HTERT RPE-1 (cell line): Measurements from ENCODE around the gene TOMM40L.

ENCODE experiments used
- in situ Hi-C: fragments of 300-500 bp; cut with MboI; formaldehyde crosslinking; loops from 4 replicates; pipeline ENCODE4 v1.14.3; 2020; ENCODE audit warnings: low sequenced_read_pairs

TOMM40L gene

GRCh38 chr1:161225534-161226319, at the start of gene TOMM40L:
Gene TOMM40L (plus strand): TSS chr1:161226060. CDS start chr1:161226490, 430 bp downstream.
- in situ Hi-C loops, result no loop called here

DNA sequence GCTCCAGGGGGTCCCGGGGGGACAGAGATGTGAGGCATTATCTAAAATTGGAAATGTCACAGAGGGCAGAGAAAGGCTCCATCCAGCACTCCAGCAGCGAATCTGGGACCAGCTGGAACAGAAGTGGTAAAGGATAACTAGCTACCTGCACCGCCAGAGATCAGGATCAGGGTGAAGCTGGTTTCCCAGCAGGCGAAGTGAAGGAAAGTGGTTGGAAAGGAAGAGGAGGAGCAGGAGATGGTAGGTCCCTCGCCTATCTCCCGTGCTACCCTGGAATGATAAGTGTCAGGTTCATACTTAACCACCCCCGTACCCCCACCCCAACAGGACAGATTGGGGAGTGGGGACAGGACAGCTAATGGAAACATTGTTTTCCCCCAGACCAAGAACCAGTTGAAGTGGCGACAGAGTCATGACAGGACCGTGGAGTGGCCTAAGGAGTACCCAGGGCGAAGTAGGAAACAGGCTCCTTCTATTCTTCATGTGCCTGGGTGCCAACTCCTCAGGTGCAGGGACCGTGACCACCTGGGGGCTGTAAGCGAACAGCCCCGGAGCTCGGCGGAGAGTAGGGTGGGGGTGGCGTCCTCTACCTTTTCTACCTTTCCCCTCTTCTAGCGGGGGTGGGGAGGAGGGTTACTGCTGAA, 49.3 kb upstream of the TOMM40L start:
- in situ Hi-C loops, result no loop called here

- in situ Hi-C loops, result no loop called here
Measured at GRCh38 chr1:161177112-161177935, 48.5 kb upstream of the TOMM40L start, which contains the start of gene B4GALT3. Gene B4GALT3 (minus strand): TSS chr1:161177507. CDS start chr1:161176060, 1,447 bp downstream.

- in situ Hi-C loops, result no loop called here
Measured at GRCh38 chr1:161177936-161178244, 48.0 kb upstream of the TOMM40L start.

GRCh38 chr1:161179698-161180097, 46.2 kb upstream of the TOMM40L start:
- in situ Hi-C loops, result no loop called here

DNA sequence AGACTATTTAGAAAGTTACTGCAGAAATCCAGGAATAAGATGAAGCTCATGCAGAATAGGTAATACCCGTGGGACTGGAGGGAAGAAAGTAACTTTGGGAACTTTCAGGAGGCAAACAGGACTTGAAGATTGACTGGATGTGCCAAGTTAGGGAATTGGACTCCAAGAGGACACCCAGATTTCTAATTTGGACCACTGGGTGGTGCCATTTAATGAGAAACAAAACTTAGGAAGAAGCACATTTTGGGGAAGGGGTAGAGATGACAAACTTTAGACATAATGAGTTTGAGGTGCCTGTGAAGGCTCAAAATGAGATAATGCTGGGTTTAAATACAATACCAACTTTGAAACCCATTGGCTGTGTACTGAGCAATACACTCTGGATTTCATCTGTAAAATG, 45.2 kb upstream of the TOMM40L start:
- in situ Hi-C loops, result no loop called here

DNA sequence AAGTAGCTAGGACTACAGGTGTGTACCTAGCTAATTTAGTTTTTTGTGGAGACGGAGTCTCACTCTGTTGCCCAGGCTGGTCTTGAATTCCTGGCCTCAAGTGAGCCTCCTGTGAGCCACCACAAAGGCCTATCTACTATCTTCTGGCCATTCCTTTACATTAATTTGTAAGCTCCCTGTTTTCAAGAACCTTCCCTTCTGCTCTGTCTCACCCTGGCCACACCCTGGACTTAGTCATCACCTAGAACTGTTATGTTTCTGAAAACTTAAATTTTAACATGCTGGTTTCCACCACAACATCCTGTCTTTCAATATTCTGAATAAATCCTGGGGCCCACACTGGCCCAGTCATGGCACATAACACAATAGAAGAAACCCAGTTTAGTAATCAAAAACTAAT, 43.6 kb upstream of the TOMM40L start:
- in situ Hi-C loops, result no loop called here

DNA sequence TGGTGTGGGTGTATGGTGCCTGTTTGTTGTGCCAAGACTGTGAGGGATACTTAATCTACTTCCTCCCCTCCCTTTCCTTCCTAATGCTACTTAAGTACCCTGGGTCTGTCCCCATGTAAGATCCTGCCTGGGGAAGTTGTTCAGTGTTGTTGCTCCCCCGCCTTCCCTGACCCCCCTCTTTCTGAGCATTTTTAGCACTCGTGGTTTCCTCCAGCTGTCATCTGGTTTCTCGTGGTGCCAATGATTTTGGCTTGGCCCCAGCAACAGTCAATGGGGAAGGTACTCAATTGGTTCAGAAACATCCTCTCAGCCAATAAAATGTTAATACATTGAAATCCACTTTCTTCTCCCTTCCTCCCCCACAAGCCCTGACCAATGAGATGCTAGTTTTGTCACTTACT, 40.6 kb upstream of the TOMM40L start:
- in situ Hi-C loops, result no loop called here

DNA sequence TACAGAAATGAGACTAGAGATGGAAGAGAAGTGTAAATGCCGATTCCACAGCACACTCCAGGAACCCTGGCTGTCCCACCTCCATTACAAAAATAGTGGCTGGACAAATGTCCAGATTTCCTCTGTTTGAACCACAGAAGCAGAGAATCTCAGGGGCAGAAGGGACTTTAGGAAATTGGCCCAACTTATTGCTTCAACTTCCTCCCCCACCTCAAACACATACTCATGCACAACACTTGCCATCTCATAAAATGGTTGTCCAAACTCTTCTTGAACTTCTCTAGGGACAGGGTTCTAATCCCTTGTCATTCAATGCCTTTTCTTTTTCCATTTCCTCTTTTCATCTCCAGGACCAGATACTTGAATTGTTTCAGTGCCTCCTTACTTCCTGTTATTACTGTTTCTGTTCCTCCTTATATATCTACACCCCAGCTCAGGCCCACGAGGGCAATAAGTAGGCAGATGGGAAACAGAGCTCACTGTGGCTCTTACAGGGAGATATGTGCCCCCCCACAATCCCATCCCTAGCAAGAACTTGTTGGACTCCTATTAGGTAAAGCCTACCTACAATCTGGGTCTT, 40.0 kb upstream of the TOMM40L start:
- in situ Hi-C loops, result no loop called here

GRCh38 chr1:161187311-161187710, 38.5 kb upstream of the TOMM40L start:
- in situ Hi-C loops, result no loop called here

- in situ Hi-C loops, result no loop called here
Measured at GRCh38 chr1:161188381-161188780, 37.5 kb upstream of the TOMM40L start.

DNA sequence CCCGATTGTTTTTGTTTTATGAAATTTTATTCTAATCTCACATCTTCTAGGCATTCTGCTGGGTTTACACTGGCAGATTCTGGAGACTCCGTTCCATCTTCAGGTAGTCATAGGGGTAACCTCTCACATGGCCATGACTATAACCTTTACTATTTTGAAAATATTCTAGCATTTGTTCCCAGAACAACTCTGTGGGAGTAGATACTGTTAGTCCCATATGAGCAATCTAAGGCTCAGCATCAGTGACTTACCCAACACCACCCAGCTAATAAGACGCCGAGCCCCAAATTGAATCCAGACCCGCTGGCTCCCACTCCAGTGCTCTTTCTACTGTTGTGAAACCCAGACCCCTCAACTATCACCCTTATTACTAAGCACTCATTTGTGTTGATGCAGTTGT, 36.8 kb upstream of the TOMM40L start:
- in situ Hi-C loops, result no loop called here

DNA sequence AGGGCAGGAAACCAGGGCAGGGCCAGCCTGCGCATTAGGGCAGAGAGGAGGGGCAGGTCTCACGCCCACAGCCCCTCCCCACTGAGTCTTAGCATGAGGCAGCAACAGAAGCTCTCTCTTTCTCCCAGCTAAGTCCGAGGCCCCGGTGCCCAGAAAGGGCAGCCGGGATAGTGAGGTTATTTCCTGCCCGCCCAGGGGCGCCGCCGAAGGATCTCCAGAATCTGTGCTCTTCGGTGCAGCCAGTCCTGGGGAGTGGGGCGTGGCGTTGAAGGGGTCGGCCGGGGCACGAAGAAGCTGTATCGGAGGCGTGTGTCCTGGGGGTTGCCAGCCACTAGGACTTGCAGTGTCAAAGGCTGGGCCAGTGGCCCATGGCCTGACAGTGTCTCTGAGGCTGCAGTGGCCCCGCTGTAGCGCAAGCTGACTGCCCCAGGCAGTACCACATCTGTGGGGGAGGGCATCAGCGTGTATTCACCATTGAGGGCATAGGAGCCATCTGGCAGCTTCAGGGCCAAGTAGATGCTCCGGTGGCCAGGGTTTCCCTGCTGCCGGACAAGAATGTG, 34.8 kb upstream of the TOMM40L start:
- in situ Hi-C loops, result no loop called here

DNA sequence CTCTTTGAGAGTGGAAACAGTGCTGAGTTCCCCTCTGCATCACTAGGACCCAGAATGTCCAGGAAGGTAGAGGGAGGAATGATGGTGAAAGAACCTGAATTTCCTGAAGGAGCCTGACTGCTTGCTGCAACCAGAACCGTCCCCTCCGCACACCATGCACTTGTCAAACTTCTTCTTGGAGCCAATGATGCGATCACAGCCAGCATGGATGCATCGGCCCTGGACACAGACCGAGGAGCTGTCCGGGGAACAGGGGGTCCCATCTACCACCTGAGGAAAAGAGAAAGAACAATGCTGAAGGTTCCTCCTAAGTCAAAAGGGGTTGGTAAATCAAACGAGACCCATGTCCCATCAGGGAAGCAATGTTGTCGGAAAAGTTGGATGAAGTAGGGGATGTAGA, 33.9 kb upstream of the TOMM40L start:
- in situ Hi-C loops, result no loop called here

DNA sequence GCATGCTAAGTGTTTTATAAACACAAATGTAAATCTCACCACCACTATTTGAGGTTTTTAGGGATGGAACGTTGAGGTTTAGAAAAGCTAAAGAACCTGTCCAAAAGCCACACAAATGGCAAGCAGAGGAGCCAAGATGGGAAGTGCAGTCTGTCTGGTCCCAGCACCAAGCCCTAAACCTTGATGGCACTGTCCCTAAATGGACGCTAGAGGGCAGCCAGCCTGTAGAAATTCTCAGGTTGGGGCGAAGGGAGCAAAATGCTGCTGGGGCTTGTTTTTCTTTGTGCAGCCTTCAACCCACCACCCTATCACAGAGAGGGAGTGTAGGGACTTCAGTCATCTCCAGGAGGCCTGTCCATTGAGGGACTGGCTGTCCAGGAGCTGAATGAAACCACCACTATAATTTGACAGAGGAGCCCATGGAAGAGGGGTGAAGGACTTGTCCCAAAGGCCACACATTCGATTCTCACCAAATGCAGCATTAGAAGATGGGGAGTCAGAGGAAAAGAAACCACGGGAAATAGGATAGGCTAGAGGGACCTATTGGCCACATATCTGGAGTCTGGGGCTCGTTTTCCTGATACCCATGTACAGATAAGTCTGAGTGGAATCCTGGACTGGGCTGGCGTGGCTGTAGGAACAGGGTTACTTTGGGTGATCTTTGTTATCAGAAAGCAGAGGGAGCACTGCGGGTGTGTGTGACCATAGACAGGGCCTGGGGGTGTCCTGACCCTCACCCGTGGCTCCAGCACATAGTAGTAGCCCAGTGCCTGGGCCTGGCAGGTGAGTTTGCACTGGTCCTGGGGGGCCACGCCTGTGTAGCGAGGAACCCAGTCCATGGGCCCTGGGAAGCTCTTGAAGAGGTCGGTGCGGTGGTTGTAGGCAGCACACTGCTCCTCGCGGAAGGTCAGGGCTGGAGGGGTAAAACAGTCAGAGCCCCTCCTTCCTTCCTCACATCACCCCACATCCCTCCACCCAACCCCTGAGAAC, 33.1 kb upstream of the TOMM40L start:
- in situ Hi-C loops, result no loop called here

- in situ Hi-C loops, result no loop called here
Measured at GRCh38 chr1:161193561-161194235, 32.2 kb upstream of the TOMM40L start.

DNA sequence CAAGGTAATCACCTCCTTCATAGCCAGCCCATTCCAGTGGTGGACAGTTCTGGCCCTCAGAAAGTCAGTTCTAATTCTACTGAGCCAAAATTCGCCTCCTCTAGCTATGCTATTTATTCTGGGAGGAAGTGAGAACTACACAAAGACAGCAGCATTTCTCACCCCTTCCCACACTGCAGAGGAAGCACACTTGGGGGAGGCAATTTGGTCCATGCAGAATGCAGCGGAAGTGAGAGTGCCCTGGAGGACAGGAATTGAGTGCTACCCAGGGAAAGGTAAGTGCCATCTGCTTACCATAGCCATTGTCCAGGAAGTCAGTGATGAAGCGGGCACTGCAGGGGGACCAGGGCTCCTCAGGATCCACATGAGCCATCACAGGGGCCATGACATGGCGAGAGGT, 30.7 kb upstream of the TOMM40L start:
- in situ Hi-C loops, result no loop called here

DNA sequence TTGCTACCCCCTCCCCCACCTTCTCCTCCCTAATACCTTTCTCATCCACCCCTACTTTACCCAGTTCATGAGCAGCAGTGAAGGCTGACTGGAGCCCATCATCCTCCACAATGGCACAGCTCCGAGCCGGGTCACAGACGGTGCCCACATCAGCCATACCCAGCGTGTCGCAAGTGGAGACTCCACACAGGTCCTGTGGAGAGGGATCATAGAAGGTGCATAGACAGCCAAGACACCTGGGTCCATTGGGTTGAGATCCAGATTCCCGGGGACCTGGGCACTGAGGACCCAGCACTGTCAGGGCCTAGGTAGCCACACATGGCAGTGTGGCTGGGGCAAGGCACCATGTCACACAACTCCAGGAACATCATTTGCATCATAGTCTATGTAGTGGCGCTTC, 29.7 kb upstream of the TOMM40L start:
- in situ Hi-C loops, result no loop called here
